GM12878 (cell line): ENCODE measurements around the gene DDX39B. TPM values are rescaled to one million over a fixed set of nuclear protein-coding genes. Genes with fewer than 3 reads are reported as not detected.
A peak's percentile ranks its signal among the peaks of the same experiment; 100 is the strongest.

Source experiments
- BACH1 ChIP-seq: fragments of 450-650 bp; IDR thresholded peaks from 2 replicates; pipeline ENCODE4 v1.6.1; 2017; ENCODE audit warnings: mild to moderate bottlenecking, borderline replicate concordance
- HDGF ChIP-seq: fragments of 450-650 bp; IDR thresholded peaks from 2 replicates; pipeline ENCODE4 v1.6.1; 2016; ENCODE audit warnings: antibody characterized with exemption
- MEF2A ChIP-seq: IDR thresholded peaks from 2 replicates; pipeline ENCODE4 v1.6.1; 2011; ENCODE audit warnings: low read depth, mild to moderate bottlenecking, low read length, moderate library complexity; ENCODE audit not compliant: insufficient read depth
- MYB ChIP-seq: fragments of 150-350 bp; IDR thresholded peaks from 2 replicates; pipeline ENCODE4 v1.6.1; 2014; ENCODE audit warnings: mild to moderate bottlenecking, low read depth, low read length, borderline replicate concordance
- TARDBP ChIP-seq: IDR thresholded peaks from 2 replicates; pipeline ENCODE4 v1.6.1; 2016; ENCODE audit warnings: borderline replicate concordance
- TCF12 ChIP-seq: IDR thresholded peaks from 2 replicates; pipeline ENCODE4 v1.6.1; 2011; ENCODE audit warnings: low read depth, mild to moderate bottlenecking, low read length
- polyA plus RNA-seq, 11 experiments: library from polyadenylated mRNA; depleted of rRNA in 4 of 11; unstranded in 6 of 11; stranded (reverse) in 5 of 11; fragments of >200 nt; fragmentation: Nextera tagmentation in 4 of 11; fragmentation: Illumina TruSeq in 1 of 11; extraction: Ambion mirVana in 4 of 11; extraction: Trizol in 1 of 11; gene quantifications; 1 replicate in 1 of 11; 2 replicates in 10 of 11; pipeline versions ENCODE4 v1.2.1 to v1.2.3, GENCODE V29; 2011 to 2016; ENCODE audit warnings: inconsistent platforms in 2 of 11, missing spikeins in 2 of 11, low read depth in 1 of 11
- total RNA-seq, 4 experiments: library from RNA; depleted of rRNA in 3 of 4; stranded (reverse); fragments of >200 nt in 3 of 4; fragmentation: Illumina TruSeq in 1 of 4; extraction: Trizol in 1 of 4; gene quantifications; 2 replicates each; pipeline versions ENCODE4 v1.2.1 to v1.2.3, GENCODE V29; 2013 to 2021
- TF ChIP-seq, protein P1 (sequence below): IDR thresholded peaks from 2 replicates; pipeline ENCODE4 v1.6.1; 2012; ENCODE audit warnings: mild to moderate bottlenecking, low read depth, low read length
- TF ChIP-seq, protein P2 (sequence below): fragments of 450-650 bp; IDR thresholded peaks from 2 replicates; pipeline ENCODE4 v1.6.1; 2018; ENCODE audit warnings: borderline replicate concordance, mild to moderate bottlenecking; ENCODE audit not compliant: partially characterized antibody

Gene DDX39B
- total and polyA plus RNA-seq, 10 of the 15 experiments (the other 5 are each of a cell fraction or from before 2014, with no cell fraction given): 271 to 661 (median 330) TPM

DNA sequence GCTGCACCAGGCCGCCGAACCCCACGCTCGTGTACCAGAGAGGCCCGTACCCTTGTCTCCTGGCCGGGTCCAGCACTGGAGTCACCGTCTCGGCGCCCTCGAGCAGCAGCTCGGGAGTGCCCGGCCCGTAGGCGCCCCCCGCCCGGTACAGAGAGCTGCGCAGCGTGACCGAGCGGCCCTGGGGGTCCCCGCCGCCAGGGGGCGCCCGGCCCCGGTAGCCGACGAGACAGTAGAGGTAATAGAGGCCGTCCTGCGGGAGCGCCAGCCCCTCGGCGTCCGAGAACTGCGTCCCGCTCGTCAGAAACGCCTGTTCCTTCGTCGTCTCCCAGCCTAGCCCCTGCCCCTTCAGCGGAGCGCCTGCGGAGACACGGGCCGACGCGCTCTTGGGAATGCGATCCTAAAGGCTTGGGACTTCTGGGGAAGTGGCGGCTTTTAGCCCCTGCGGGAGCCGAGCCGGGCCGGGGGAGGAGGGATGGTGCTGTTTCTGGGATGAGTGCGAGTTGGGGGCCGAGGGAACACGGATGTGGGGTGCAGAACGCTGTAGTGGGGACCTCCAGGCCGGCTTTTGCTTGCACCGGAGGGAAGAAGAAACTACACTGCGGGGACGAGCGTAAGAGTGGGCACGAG lies 39.1 kb upstream of the DDX39B start (continued):
- TF ChIP-seq, protein P1, sequence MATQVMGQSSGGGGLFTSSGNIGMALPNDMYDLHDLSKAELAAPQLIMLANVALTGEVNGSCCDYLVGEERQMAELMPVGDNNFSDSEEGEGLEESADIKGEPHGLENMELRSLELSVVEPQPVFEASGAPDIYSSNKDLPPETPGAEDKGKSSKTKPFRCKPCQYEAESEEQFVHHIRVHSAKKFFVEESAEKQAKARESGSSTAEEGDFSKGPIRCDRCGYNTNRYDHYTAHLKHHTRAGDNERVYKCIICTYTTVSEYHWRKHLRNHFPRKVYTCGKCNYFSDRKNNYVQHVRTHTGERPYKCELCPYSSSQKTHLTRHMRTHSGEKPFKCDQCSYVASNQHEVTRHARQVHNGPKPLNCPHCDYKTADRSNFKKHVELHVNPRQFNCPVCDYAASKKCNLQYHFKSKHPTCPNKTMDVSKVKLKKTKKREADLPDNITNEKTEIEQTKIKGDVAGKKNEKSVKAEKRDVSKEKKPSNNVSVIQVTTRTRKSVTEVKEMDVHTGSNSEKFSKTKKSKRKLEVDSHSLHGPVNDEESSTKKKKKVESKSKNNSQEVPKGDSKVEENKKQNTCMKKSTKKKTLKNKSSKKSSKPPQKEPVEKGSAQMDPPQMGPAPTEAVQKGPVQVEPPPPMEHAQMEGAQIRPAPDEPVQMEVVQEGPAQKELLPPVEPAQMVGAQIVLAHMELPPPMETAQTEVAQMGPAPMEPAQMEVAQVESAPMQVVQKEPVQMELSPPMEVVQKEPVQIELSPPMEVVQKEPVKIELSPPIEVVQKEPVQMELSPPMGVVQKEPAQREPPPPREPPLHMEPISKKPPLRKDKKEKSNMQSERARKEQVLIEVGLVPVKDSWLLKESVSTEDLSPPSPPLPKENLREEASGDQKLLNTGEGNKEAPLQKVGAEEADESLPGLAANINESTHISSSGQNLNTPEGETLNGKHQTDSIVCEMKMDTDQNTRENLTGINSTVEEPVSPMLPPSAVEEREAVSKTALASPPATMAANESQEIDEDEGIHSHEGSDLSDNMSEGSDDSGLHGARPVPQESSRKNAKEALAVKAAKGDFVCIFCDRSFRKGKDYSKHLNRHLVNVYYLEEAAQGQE: 0 out of 2 replicates have a peak, but pooled peaks have one; percentile 36
- TF ChIP-seq TCF12 (no peak), MYB (no peak), MEF2A (peak; percentile 31; the same call in 1 of the 2 replicates), TARDBP (no peak), BACH1 (peak; percentile 92), HDGF (no peak)
- TF ChIP-seq, protein P2, sequence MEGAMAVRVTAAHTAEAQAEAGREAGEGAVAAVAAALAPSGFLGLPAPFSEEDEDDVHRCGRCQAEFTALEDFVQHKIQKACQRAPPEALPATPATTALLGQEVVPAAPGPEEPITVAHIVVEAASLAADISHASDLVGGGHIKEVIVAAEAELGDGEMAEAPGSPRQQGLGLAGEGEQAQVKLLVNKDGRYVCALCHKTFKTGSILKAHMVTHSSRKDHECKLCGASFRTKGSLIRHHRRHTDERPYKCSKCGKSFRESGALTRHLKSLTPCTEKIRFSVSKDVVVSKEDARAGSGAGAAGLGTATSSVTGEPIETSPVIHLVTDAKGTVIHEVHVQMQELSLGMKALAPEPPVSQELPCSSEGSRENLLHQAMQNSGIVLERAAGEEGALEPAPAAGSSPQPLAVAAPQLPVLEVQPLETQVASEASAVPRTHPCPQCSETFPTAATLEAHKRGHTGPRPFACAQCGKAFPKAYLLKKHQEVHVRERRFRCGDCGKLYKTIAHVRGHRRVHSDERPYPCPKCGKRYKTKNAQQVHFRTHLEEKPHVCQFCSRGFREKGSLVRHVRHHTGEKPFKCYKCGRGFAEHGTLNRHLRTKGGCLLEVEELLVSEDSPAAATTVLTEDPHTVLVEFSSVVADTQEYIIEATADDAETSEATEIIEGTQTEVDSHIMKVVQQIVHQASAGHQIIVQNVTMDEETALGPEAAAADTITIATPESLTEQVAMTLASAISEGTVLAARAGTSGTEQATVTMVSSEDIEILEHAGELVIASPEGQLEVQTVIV: no peak
